ENCODE results near the gene MSL1.
A peak's percentile ranks its signal among the peaks of the same experiment; 100 is the strongest.

Gene MSL1

DNA sequence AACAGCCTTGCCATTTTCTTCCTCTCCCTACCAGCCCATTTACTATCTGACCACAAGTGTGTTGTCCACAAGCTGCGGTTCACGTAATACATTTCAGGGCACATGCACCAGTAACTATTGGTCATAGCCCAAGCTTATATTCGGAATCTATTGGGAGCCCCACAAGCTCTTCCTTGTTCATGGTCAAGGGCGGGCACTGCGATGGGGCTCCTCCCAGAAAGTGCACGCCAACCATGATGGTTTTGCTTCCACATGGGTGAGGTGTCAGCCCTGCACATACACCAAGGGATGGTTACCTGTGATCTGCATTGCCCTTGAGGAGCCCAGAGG lies 46.9 kb upstream of the MSL1 start:
- H2BK5ac ChIP-seq (ENCODE audit: low read length), result no peak overlapping the region
- H3K9ac ChIP-seq (ENCODE audit: low read length), result no peak overlapping the region
- no peak overlapping the region for H3K4me3 ChIP-seq (ENCODE audit: low read length)
- no peak overlapping the region for H3K4ac ChIP-seq (ENCODE audit: low read depth, low read length)
- H2AK5ac ChIP-seq (ENCODE audit: low read length), result no peak overlapping the region
- H4K5ac ChIP-seq (ENCODE audit: low read length), result no peak overlapping the region
- H3K4me2 ChIP-seq (ENCODE audit: low read length), result no peak overlapping the region
- no peaks in the 10 kb centered on the region for H3K27me3 ChIP-seq (ENCODE audit: insufficient read depth, low read length, poor library complexity)
- no peak overlapping the region for H2BK15ac ChIP-seq (replicated peaks; ENCODE audit: low read depth)
- H2BK120ac ChIP-seq (ENCODE audit: low read depth, low read length), result no peak overlapping the region
- no peak overlapping the region for H3K27ac ChIP-seq (ENCODE audit: low read depth, low read length)
- H3K23ac ChIP-seq (ENCODE audit: low read length), result no peak overlapping the region
- H3K56ac ChIP-seq (ENCODE audit: low read length), result no peak overlapping the region
- DNase-seq, result no peak
- no peaks in the 10 kb centered on the region for H3K36me3 ChIP-seq (ENCODE audit: control insufficient read depth, insufficient read depth, low read length)
- no CpG with 5 or more reads among the region's 6 CpGs for WGBS (ENCODE audit: extremely low coverage, insufficient coverage, low lambda C conversion rate)
- no peaks in the 10 kb centered on the region for H3K79me2 ChIP-seq (ENCODE audit: control insufficient read depth, insufficient read depth, low read length)
- H3K4me1 ChIP-seq (ENCODE audit: control insufficient read depth, low read depth, low read length), result peaks cover 10% of the 10 kb centered on the region
- H3K79me1 ChIP-seq (ENCODE audit: low read length), result no peaks in the 10 kb centered on the region
- no peak overlapping the region for H4K8ac ChIP-seq (ENCODE audit: low read depth, low read length)
- no peak overlapping the region for H3K18ac ChIP-seq (ENCODE audit: low read length)

GRCh38 chr17:40075201-40075941 lies 46.4 kb upstream of the MSL1 start:
- Histone ChIP-seq H3K18ac (ENCODE audit: low read length) (peak overlapping the region; percentile 9), H4K5ac (ENCODE audit: low read length) (no peak overlapping the region), H3K23ac (ENCODE audit: low read length) (no peak overlapping the region), H3K27ac (ENCODE audit: low read depth, low read length) (no peak overlapping the region), H2AK5ac (ENCODE audit: low read length) (peak overlapping the region; percentile 57), H3K4me3 (ENCODE audit: low read length) (no peak overlapping the region), H3K4me2 (ENCODE audit: low read length) (peak overlapping the region; percentile 9), H3K36me3 (ENCODE audit: control insufficient read depth, insufficient read depth, low read length) (no peaks in the 10 kb centered on the region), H3K4me1 (ENCODE audit: control insufficient read depth, low read depth, low read length) (peaks cover 6% of the 10 kb centered on the region), H3K4ac (ENCODE audit: low read depth, low read length) (no peak overlapping the region), H3K79me2 (ENCODE audit: control insufficient read depth, insufficient read depth, low read length) (no peaks in the 10 kb centered on the region), H2BK120ac (ENCODE audit: low read depth, low read length) (no peak overlapping the region), H2BK5ac (ENCODE audit: low read length) (peak overlapping the region; percentile 26), H3K79me1 (ENCODE audit: low read length) (no peaks in the 10 kb centered on the region), H3K27me3 (ENCODE audit: insufficient read depth, low read length, poor library complexity) (no peaks in the 10 kb centered on the region), H4K8ac (ENCODE audit: low read depth, low read length) (no peak overlapping the region), H3K9ac (ENCODE audit: low read length) (peak overlapping the region; percentile 30), H3K56ac (ENCODE audit: low read length) (peak overlapping the region; percentile 78), H2BK15ac (replicated peaks; ENCODE audit: low read depth) (no peak overlapping the region)
- no CpG with 5 or more reads among the region's 11 CpGs for WGBS (ENCODE audit: extremely low coverage, insufficient coverage, low lambda C conversion rate)
- peak; percentile 87 for DNase-seq

DNA sequence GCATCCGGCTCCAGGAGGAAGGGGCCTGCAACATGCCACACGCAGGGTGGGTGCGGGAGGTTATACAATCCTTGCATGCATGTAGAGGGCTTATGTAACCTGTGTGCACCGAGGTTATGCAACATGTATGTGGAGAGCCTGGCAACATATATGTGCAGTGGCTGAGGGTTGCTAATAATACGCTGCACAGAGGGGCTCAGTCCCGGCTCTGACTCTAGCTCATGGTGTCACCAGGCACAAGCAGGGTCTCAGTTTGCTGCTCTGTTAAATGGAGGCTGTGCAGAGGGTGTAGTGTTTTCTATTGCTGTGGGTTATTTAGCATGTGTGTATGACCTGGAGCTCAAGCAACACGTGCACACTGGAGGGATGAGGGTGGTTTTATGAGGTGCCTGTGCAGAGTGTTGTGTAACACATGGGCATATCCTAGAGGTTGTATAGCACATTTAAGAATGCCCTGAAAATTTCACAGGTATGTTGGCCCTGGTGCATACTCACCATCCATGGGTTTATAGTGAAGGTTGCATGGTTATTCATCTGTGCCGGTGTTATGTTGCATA lies 45.8 kb upstream of the MSL1 start:
- H2AK5ac ChIP-seq (ENCODE audit: low read length), result no peak overlapping the region
- no peak overlapping the region for H3K4ac ChIP-seq (ENCODE audit: low read depth, low read length)
- H3K79me2 ChIP-seq (ENCODE audit: control insufficient read depth, insufficient read depth, low read length), result no peaks in the 10 kb centered on the region
- peaks cover 5% of the 10 kb centered on the region for H3K4me1 ChIP-seq (ENCODE audit: control insufficient read depth, low read depth, low read length)
- H3K56ac ChIP-seq (ENCODE audit: low read length), result peak overlapping the region; percentile 51
- no peak overlapping the region for H3K18ac ChIP-seq (ENCODE audit: low read length)
- no peak overlapping the region for H2BK120ac ChIP-seq (ENCODE audit: low read depth, low read length)
- H3K23ac ChIP-seq (ENCODE audit: low read length), result no peak overlapping the region
- H3K9ac ChIP-seq (ENCODE audit: low read length), result peak overlapping the region; percentile 30
- H4K5ac ChIP-seq (ENCODE audit: low read length), result no peak overlapping the region
- no peak overlapping the region for H4K8ac ChIP-seq (ENCODE audit: low read depth, low read length)
- no peak overlapping the region for H3K27ac ChIP-seq (ENCODE audit: low read depth, low read length)
- no peaks in the 10 kb centered on the region for H3K79me1 ChIP-seq (ENCODE audit: low read length)
- H3K4me3 ChIP-seq (ENCODE audit: low read length), result no peak overlapping the region
- H3K36me3 ChIP-seq (ENCODE audit: control insufficient read depth, insufficient read depth, low read length), result no peaks in the 10 kb centered on the region
- DNase-seq, result no peak
- no peaks in the 10 kb centered on the region for H3K27me3 ChIP-seq (ENCODE audit: insufficient read depth, low read length, poor library complexity)
- no CpG with 5 or more reads among the region's 8 CpGs for WGBS (ENCODE audit: extremely low coverage, insufficient coverage, low lambda C conversion rate)
- no peak overlapping the region for H2BK15ac ChIP-seq (replicated peaks; ENCODE audit: low read depth)
- H2BK5ac ChIP-seq (ENCODE audit: low read length), result no peak overlapping the region
- H3K4me2 ChIP-seq (ENCODE audit: low read length), result no peak overlapping the region

- Histone ChIP-seq H3K56ac (ENCODE audit: low read length) (peak overlapping the region; percentile 10), H3K4me1 (ENCODE audit: control insufficient read depth, low read depth, low read length) (peaks cover 5% of the 10 kb centered on the region), H3K36me3 (ENCODE audit: control insufficient read depth, insufficient read depth, low read length) (no peaks in the 10 kb centered on the region), H3K79me2 (ENCODE audit: control insufficient read depth, insufficient read depth, low read length) (no peaks in the 10 kb centered on the region), H3K23ac (ENCODE audit: low read length) (no peak overlapping the region), H4K5ac (ENCODE audit: low read length) (no peak overlapping the region), H3K18ac (ENCODE audit: low read length) (no peak overlapping the region), H3K9ac (ENCODE audit: low read length) (no peak overlapping the region), H3K4me3 (ENCODE audit: low read length) (no peak overlapping the region), H2BK5ac (ENCODE audit: low read length) (no peak overlapping the region), H4K8ac (ENCODE audit: low read depth, low read length) (no peak overlapping the region), H2BK120ac (ENCODE audit: low read depth, low read length) (no peak overlapping the region), H3K79me1 (ENCODE audit: low read length) (no peaks in the 10 kb centered on the region), H2AK5ac (ENCODE audit: low read length) (no peak overlapping the region), H3K27ac (ENCODE audit: low read depth, low read length) (no peak overlapping the region), H2BK15ac (replicated peaks; ENCODE audit: low read depth) (no peak overlapping the region), H3K4ac (ENCODE audit: low read depth, low read length) (no peak overlapping the region), H3K27me3 (ENCODE audit: insufficient read depth, low read length, poor library complexity) (no peaks in the 10 kb centered on the region), H3K4me2 (ENCODE audit: low read length) (no peak overlapping the region)
- WGBS (ENCODE audit: extremely low coverage, insufficient coverage, low lambda C conversion rate), result no CpG with 5 or more reads among the region's 7 CpGs
- no peak for DNase-seq
These were observed 45.2 kb upstream of the MSL1 start for GRCh38 chr17:40076591-40076990.

DNA sequence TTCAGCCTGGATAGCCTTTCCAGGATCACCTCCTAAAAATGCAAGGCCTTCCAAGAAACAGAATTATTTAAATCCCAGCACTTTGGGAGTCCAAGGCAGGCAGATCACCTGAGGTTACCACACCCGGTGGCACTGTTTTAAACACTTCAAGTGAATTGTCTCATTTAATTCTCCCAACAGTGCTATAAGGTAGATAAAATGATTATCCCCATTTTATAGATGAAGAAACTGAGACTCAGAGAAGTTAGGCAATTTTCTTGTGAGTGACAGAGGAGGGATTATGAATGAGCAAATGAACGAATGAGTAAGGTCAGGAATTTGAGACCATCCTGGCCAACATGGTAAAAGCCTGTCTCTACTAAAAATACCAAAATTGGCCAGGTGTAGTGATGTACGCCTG lies 42.2 kb upstream of the MSL1 start:
- Histone ChIP-seq H3K56ac (ENCODE audit: low read length) (no peak overlapping the region), H2AK5ac (ENCODE audit: low read length) (no peak overlapping the region), H2BK15ac (replicated peaks; ENCODE audit: low read depth) (no peak overlapping the region), H3K4me2 (ENCODE audit: low read length) (no peak overlapping the region), H3K4ac (ENCODE audit: low read depth, low read length) (no peak overlapping the region), H3K27ac (ENCODE audit: low read depth, low read length) (no peak overlapping the region), H3K27me3 (ENCODE audit: insufficient read depth, low read length, poor library complexity) (no peaks in the 10 kb centered on the region), H4K5ac (ENCODE audit: low read length) (no peak overlapping the region), H3K9ac (ENCODE audit: low read length) (no peak overlapping the region), H3K79me1 (ENCODE audit: low read length) (no peaks in the 10 kb centered on the region), H3K79me2 (ENCODE audit: control insufficient read depth, insufficient read depth, low read length) (no peaks in the 10 kb centered on the region), H2BK120ac (ENCODE audit: low read depth, low read length) (no peak overlapping the region), H3K4me3 (ENCODE audit: low read length) (no peak overlapping the region), H2BK5ac (ENCODE audit: low read length) (no peak overlapping the region), H3K36me3 (ENCODE audit: control insufficient read depth, insufficient read depth, low read length) (no peaks in the 10 kb centered on the region), H4K8ac (ENCODE audit: low read depth, low read length) (no peak overlapping the region), H3K23ac (ENCODE audit: low read length) (no peak overlapping the region), H3K4me1 (ENCODE audit: control insufficient read depth, low read depth, low read length) (peaks cover 5% of the 10 kb centered on the region), H3K18ac (ENCODE audit: low read length) (no peak overlapping the region)
- WGBS (ENCODE audit: extremely low coverage, insufficient coverage, low lambda C conversion rate), result no CpG with 5 or more reads among the region's 3 CpGs
- no peak for DNase-seq

DNA sequence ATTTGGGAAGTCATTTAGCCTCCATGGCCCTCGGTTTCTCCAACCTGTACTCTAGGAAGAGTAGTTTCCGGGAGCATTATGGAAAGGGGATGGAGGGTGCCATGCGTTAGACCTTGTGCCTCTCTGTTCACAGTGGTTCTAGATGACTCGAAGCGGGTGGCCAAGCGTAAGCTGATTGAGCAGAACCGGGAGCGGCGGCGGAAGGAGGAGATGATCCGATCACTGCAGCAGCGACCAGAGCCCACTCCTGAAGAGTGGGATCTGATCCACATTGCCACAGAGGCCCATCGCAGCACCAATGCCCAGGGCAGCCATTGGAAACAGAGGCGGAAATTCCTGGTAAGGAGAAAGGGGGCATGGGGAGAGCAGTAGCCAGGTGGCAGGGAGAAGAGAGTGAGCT lies 37.3 kb upstream of the MSL1 start:
- Histone ChIP-seq H2AK5ac (ENCODE audit: low read length) (no peak overlapping the region), H2BK15ac (replicated peaks; ENCODE audit: low read depth) (no peak overlapping the region), H4K5ac (ENCODE audit: low read length) (no peak overlapping the region), H3K79me1 (ENCODE audit: low read length) (no peaks in the 10 kb centered on the region), H3K4me2 (ENCODE audit: low read length) (no peak overlapping the region), H3K27ac (ENCODE audit: low read depth, low read length) (no peak overlapping the region), H3K27me3 (ENCODE audit: insufficient read depth, low read length, poor library complexity) (no peaks in the 10 kb centered on the region), H3K56ac (ENCODE audit: low read length) (no peak overlapping the region), H3K23ac (ENCODE audit: low read length) (no peak overlapping the region), H2BK5ac (ENCODE audit: low read length) (no peak overlapping the region), H3K79me2 (ENCODE audit: control insufficient read depth, insufficient read depth, low read length) (no peaks in the 10 kb centered on the region), H3K4ac (ENCODE audit: low read depth, low read length) (no peak overlapping the region), H4K8ac (ENCODE audit: low read depth, low read length) (no peak overlapping the region), H3K18ac (ENCODE audit: low read length) (no peak overlapping the region), H2BK120ac (ENCODE audit: low read depth, low read length) (no peak overlapping the region), H3K36me3 (ENCODE audit: control insufficient read depth, insufficient read depth, low read length) (no peaks in the 10 kb centered on the region), H3K4me3 (ENCODE audit: low read length) (no peak overlapping the region), H3K4me1 (ENCODE audit: control insufficient read depth, low read depth, low read length) (no peaks in the 10 kb centered on the region), H3K9ac (ENCODE audit: low read length) (no peak overlapping the region)
- no CpG with 5 or more reads among the region's 14 CpGs for WGBS (ENCODE audit: extremely low coverage, insufficient coverage, low lambda C conversion rate)
- no peak for DNase-seq
